ENCODE data around the gene NOMO2.
"Not testable (repeated sequence)": the region's sequence is repeated elsewhere in the genome, so short reads cannot be mapped to it uniquely, and the experiment has no call there.

DNA sequence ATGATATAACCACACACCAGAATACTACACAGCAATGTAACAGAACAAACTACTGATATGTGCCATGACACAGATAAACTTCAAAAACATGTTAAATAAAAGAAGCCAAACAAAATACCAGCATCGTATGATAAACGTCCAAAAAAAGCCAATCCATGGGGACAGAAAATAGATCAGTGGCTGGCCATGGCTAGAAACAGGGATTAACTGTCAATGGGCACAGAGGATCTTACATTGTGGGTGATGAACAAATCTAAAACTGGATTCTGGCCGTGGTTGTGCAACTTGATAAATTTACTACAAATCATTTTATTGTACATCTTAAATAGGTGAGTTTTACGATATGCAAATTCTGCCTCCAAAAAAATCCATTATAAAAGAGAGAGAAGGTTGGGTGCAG, 35.4 kb downstream of the NOMO2 start:
- not testable (repeated sequence) for TF ChIP-seq ZNF8 (CRISPR knock-in tag; IDR thresholded peaks at IDR 0.05); PPARA (CRISPR knock-in tag; IDR thresholded peaks at IDR 0.05; ENCODE audit: borderline replicate concordance)
- TF ChIP-seq, protein P1, sequence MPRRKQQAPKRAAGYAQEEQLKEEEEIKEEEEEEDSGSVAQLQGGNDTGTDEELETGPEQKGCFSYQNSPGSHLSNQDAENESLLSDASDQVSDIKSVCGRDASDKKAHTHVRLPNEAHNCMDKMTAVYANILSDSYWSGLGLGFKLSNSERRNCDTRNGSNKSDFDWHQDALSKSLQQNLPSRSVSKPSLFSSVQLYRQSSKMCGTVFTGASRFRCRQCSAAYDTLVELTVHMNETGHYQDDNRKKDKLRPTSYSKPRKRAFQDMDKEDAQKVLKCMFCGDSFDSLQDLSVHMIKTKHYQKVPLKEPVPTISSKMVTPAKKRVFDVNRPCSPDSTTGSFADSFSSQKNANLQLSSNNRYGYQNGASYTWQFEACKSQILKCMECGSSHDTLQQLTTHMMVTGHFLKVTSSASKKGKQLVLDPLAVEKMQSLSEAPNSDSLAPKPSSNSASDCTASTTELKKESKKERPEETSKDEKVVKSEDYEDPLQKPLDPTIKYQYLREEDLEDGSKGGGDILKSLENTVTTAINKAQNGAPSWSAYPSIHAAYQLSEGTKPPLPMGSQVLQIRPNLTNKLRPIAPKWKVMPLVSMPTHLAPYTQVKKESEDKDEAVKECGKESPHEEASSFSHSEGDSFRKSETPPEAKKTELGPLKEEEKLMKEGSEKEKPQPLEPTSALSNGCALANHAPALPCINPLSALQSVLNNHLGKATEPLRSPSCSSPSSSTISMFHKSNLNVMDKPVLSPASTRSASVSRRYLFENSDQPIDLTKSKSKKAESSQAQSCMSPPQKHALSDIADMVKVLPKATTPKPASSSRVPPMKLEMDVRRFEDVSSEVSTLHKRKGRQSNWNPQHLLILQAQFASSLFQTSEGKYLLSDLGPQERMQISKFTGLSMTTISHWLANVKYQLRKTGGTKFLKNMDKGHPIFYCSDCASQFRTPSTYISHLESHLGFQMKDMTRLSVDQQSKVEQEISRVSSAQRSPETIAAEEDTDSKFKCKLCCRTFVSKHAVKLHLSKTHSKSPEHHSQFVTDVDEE (CRISPR knock-in tag; IDR thresholded peaks at IDR 0.05): not testable (repeated sequence)
- TF ChIP-seq, protein P2, sequence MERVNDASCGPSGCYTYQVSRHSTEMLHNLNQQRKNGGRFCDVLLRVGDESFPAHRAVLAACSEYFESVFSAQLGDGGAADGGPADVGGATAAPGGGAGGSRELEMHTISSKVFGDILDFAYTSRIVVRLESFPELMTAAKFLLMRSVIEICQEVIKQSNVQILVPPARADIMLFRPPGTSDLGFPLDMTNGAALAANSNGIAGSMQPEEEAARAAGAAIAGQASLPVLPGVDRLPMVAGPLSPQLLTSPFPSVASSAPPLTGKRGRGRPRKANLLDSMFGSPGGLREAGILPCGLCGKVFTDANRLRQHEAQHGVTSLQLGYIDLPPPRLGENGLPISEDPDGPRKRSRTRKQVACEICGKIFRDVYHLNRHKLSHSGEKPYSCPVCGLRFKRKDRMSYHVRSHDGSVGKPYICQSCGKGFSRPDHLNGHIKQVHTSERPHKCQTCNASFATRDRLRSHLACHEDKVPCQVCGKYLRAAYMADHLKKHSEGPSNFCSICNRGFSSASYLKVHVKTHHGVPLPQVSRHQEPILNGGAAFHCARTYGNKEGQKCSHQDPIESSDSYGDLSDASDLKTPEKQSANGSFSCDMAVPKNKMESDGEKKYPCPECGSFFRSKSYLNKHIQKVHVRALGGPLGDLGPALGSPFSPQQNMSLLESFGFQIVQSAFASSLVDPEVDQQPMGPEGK (CRISPR knock-in tag; IDR thresholded peaks at IDR 0.05; ENCODE audit: borderline replicate concordance): not testable (repeated sequence)
